HG02970 (cell line): ENCODE data around the gene PARD6G.
A peak's percentile ranks its signal among the peaks of the same experiment; 100 is the strongest.

Experiments
- ATAC-seq: cut with Tn5 transposase; IDR thresholded peaks from one replicate; pipeline ENCODE4 v1.9.1; 2021; ENCODE audit warnings: mild to moderate bottlenecking, moderate library complexity, moderate number of reproducible peaks; ENCODE audit not compliant: unreplicated experiment, low FRiP score

PARD6G gene

DNA sequence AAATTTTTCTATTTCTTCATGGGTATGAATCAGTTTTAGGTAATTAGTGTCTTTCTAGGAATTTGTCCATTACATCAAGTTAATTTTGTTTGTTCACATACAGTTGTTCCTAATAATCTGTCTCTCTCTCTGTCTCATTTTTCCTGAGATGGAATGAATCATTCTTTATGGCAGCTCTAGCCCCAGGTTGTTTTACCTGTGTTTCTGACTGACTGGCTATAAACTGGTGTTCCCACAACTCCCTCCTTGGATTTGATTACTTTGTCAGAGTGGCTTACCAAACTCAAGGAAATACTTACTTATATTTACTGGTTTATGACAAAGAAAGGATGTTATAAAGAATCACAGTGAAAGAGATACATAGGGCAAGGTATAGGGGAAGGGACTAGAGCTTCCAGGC lies 123.2 kb downstream of the PARD6G start:
- ATAC-seq = no peak

DNA sequence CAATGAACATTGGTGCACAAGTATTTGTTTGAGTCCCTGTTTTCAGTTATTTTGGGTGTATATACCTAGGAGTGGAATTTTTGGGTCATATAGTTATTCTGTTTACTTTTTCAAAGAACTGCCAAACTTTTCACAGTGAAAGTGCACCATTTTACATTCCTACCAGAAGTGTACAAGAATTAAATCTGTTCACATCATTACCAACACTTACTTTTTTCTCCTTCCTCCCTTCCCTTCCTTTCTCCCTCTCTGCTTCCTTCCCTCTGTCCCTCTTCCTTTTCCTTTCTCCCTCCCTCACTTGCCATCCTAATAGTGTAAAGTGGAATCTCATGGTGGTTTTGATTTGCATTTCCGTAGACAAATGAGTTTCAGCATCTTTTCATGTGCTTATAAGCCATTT lies 126.4 kb downstream of the PARD6G start:
- ATAC-seq = no peak

DNA sequence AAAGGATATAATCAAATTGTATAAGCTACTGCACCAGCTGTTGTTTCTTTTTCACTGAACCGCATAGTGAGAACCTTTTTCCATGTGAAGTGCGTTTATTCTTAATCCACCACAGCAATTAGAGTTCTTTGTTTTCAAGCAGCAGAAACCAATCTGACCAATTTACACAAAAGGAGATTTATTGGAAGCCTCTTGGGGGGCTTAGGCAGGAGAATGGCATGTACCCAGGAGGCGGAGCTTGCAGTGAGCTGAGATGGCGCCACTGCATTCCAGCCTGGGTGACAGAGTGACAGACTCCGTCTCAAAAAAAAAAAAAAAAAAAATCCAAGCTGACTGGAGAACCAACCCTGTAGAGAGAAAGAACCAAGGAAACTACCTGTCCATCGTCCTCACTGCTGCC lies 128.2 kb downstream of the PARD6G start:
- ATAC-seq = no peak

- ATAC-seq = no peak
Observed at GRCh38 chr18:80115035-80115434, 132.3 kb downstream of the PARD6G start.

- ATAC-seq = no peak
Observed at GRCh38 chr18:80112624-80113248, 134.6 kb downstream of the PARD6G start.

- peak; percentile 29 for ATAC-seq
Observed at GRCh38 chr18:80109676-80110078, 137.6 kb downstream of the PARD6G start.

DNA sequence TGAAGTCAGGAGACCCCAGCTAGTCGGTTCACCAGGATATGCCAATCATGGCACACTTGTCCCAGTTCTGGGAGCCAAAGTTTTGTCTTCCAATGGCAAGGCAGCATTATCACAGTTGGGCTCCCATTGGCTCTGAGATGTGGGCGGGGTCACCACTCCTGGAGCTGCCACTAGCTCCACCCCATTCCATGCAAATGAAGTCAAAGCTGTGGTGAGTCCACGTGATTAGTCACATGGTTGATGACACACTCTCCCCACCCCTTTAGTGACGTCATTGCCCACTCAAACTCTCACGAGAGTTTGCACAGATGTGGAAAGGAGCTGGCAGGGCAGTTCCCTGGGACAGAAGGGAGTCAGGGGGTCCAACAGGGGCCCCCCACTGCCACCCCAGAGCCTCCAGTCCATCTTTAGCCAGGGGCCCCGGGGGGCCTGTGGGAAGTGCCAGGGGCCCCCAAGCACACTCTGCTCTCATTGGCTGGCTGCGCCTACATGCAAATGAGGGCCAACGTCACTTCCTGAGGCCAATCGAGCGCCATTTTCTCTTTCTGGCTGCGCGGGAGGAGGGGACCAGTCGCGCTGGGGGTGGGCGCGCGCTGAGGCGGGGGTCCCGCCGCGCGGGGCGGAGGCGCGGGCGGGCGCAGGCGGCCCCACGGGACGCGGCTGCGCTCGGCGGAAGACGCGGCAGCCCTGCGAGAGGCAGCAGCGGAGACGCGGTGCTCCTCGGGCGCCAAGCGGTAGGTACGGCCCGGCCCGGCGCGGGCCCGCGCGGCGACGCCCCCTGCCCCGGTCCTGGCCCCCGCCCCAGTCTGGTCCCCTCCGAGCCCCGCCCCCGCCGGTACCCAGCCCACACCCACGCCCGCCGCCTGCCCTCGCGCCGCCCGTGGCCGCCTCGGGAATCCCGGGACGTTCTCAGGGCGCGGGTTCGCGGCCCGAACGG lies 138.3 kb downstream of the PARD6G start, which contains the start of gene ADNP2:
ADNP2 (plus strand) TSS at position 524 of the 937 bp plus-strand sequence. CDS start 8,281 bp downstream, outside the sequence.
- peak; percentile 59 for ATAC-seq

- no peak for ATAC-seq
Observed at GRCh38 chr18:80108121-80108536, 139.2 kb downstream of the PARD6G start.

DNA sequence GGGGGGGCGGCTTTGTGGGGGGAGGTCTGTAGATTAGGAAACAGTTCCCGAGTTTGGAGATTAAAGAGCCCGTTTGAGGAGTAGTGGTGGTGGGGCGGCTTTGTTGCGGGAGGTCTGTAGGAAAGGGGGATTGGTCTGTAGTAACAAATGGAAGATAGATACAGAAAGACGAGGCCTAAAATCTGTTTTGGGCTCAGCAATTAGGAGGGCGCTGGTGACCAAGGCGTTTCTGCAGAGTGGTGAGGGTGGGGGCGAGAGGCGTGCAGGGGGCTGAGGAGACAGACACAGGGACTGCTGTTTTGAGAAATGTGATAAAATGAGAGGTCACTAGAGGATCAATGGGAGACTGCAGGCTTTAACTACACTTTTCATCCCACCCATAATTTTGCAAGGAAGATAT lies 139.9 kb downstream of the PARD6G start:
- ATAC-seq = no peak
